Vagina (tissue), 2 donors: ENCODE measurements around the gene ZDHHC1. TPM values are rescaled to one million over a fixed set of nuclear protein-coding genes. Genes with fewer than 3 reads are reported as not detected.

Experiments
- DNase-seq, 2 donors: peaks; one replicate each; pipeline ENCODE4 v3.0.0-alpha.2; 2017; ENCODE audit errors: extremely low spot score in 2 of 2
- H3K27ac ChIP-seq: fragments of 200-600 bp; sonication (generic); one replicate; pipeline ENCODE4 v1.5.1; 2019
- H3K27me3 ChIP-seq: fragments of 200-600 bp; sonication (generic); one replicate; pipeline ENCODE4 v1.5.1; 2019
- H3K36me3 ChIP-seq, 2 donors: fragments of 200-600 bp; sonication (generic); one replicate each; pipeline ENCODE4 v1.5.1; 2017 to 2019
- H3K4me1 ChIP-seq: fragments of 200-600 bp; sonication (generic); one replicate; pipeline ENCODE4 v1.5.1; 2019
- H3K4me3 ChIP-seq, 2 donors: fragments of 200-600 bp; sonication (generic); 1 replicate in 1 of 2; 2 replicates in 1 of 2; pipeline ENCODE4 v1.5.1; 2016 to 2019
- H3K9me3 ChIP-seq: fragments of 200-600 bp; sonication (generic); one replicate; pipeline ENCODE4 v1.5.1; 2019
- CTCF ChIP-seq, 3 experiments: fragments of 450-650 bp in 2 of 3; fragments of 200-600 bp in 1 of 3; sonication (generic) in 1 of 3; IDR thresholded peaks; one replicate each; pipeline ENCODE4 v1.5.1; 2017 to 2019; ENCODE audit warnings: antibody characterized with exemption in 3 of 3, mild to moderate bottlenecking in 2 of 3, moderate library complexity in 2 of 3
- POLR2A ChIP-seq, 2 donors: fragments of 450-650 bp; IDR thresholded peaks; one replicate each; pipeline ENCODE4 v1.6.1; 2017; ENCODE audit warnings: antibody characterized with exemption in 2 of 2, mild to moderate bottlenecking in 2 of 2, moderate library complexity in 2 of 2
- POLR2AphosphoS5 ChIP-seq, 2 donors: sonication (generic); formaldehyde crosslinking; IDR thresholded peaks; one replicate each; pipeline ENCODE4 v1.9.0; 2017; ENCODE audit warnings: antibody characterized with exemption in 2 of 2, mild to moderate bottlenecking in 2 of 2, low read depth in 1 of 2; ENCODE audit not compliant: insufficient read depth in 1 of 2
- intact Hi-C: fragments of 100-400 bp; cut with DNase I; formaldehyde crosslinking; loops from one replicate; pipeline ENCODE4 v1.15.1; 2023
- total RNA-seq: library from RNA; depleted of rRNA; stranded (reverse); fragments of >200 nt; gene quantifications from one replicate; pipeline ENCODE4 v1.2.3, GENCODE V29; 2016

Gene ZDHHC1
- total RNA-seq, 1 donor from 2014 or later, result 22.3 TPM

- Histone ChIP-seq H3K4me3 (no peak overlapping the region), H3K27me3 (no peaks in the 10 kb centered on the region), H3K36me3 (no peaks in the 10 kb centered on the region), H3K27ac (peak overlapping the region; percentile 81), H3K4me1 (peaks cover 95% of the 10 kb centered on the region), H3K9me3 (no peaks in the 10 kb centered on the region)
- intact Hi-C loops, result no loop called here
- TF ChIP-seq POLR2A (IDR thresholded peaks at IDR 0.05), result no peak
- no peak for TF ChIP-seq CTCF (IDR thresholded peaks at IDR 0.05)
- TF ChIP-seq POLR2AphosphoS5 (IDR thresholded peaks at IDR 0.05; ENCODE audit: insufficient read depth in 1 of 2, low read depth in 1 of 2), result peak; percentile 72
- no peak for DNase-seq
These were observed 45.5 kb upstream of the ZDHHC1 start for GRCh38 chr16:67461600-67462278.

DNA sequence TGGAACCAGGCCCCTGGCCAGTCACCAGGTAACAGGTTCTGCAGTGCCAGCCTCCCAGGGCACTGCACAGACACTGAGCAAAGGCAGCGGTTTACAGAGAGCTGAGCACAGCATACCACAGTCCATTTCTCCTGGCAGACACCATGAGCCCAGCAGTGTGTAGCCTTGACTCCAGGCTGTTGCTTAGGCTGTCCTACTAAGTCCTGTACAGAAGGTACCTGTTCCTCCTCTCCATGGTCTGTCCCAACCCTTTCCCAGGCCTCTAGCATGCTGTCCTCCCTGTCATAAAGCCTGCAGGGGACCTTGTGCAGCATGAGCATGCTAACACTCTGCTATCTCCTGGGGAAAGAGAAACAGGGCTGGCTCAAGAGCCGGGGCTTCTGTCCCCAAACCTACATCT is 44.7 kb upstream of the ZDHHC1 start:
- TF ChIP-seq POLR2A (IDR thresholded peaks at IDR 0.05) (no peak), CTCF (IDR thresholded peaks at IDR 0.05) (no peak), POLR2AphosphoS5 (IDR thresholded peaks at IDR 0.05; ENCODE audit: insufficient read depth in 1 of 2, low read depth in 1 of 2) (no peak)
- peaks cover 100% of the 10 kb centered on the region for H3K4me1 ChIP-seq
- H3K27me3 ChIP-seq, result no peaks in the 10 kb centered on the region
- H3K9me3 ChIP-seq, result no peaks in the 10 kb centered on the region
- H3K4me3 ChIP-seq, result no peak overlapping the region
- intact Hi-C loops, result no loop called here
- no peaks in the 10 kb centered on the region for H3K36me3 ChIP-seq
- no peak for DNase-seq
- H3K27ac ChIP-seq, result peak overlapping the region; percentile 81

- no peaks in the 10 kb centered on the region for H3K9me3 ChIP-seq
- H3K36me3 ChIP-seq, result no peaks in the 10 kb centered on the region
- H3K27me3 ChIP-seq, result no peaks in the 10 kb centered on the region
- no peak for TF ChIP-seq POLR2A (IDR thresholded peaks at IDR 0.05)
- TF ChIP-seq CTCF (IDR thresholded peaks at IDR 0.05), result no peak
- no peak for TF ChIP-seq POLR2AphosphoS5 (IDR thresholded peaks at IDR 0.05; ENCODE audit: insufficient read depth in 1 of 2, low read depth in 1 of 2)
- H3K4me3 ChIP-seq, result no peak overlapping the region
- H3K27ac ChIP-seq, result peak overlapping the region; percentile 81
- no peak for DNase-seq
- intact Hi-C loops, result no loop called here
- peaks cover 99% of the 10 kb centered on the region for H3K4me1 ChIP-seq
These were observed 43.9 kb upstream of the ZDHHC1 start for GRCh38 chr16:67460168-67460567.

- Histone ChIP-seq H3K9me3 (no peaks in the 10 kb centered on the region), H3K36me3 (no peaks in the 10 kb centered on the region), H3K4me1 (peaks cover 96% of the 10 kb centered on the region), H3K4me3 (no peak overlapping the region), H3K27ac (peak overlapping the region; percentile 81), H3K27me3 (no peaks in the 10 kb centered on the region)
- TF ChIP-seq POLR2A (IDR thresholded peaks at IDR 0.05) (no peak), POLR2AphosphoS5 (IDR thresholded peaks at IDR 0.05; ENCODE audit: insufficient read depth in 1 of 2, low read depth in 1 of 2) (peak in 1 of 2 donors; percentile 49), CTCF (IDR thresholded peaks at IDR 0.05) (no peak)
- DNase-seq, result no peak
- intact Hi-C loops, result no loop called here
These were observed 43.5 kb upstream of the ZDHHC1 start for GRCh38 chr16:67459861-67460150.

DNA sequence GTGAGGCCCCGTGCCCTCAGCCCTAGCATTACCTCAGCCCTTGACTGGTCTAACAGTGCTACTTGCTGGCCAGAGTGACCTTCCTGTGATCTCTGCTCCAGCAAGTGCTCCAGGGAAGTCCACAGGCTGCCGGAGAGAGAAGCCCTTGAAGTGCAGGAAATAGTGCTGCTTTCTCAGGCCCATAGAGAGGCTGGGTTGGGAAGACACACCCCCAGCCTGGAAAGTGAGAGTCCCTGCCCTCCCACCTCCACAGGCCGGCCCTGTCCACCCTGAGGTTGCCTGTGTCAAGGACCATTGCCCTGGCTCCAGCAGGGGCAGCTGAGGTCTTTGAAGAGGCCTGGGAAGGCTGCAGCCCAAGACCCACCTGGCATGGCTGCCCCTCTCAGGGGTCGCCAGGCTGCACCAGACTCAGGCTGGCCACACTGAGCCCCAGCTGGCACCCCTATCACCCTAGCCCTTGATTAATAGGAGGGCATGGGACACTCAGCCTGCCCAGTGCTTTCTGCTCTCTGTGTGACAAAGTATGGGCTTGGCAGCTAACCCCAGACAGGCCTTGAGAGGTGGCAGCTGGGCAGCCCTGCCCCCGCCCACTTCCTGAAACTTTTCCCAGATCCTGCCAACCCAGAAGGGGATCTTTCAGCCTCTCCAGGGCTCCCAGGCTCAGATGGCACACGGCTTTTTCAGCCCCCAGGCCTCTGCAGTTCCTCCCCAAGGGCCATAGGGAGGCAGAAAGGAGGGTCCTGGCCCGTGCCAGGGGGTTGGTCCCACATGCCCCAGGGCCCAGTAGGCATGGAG is 43.0 kb upstream of the ZDHHC1 start:
- Histone ChIP-seq H3K36me3 (no peaks in the 10 kb centered on the region), H3K4me3 (no peak overlapping the region), H3K9me3 (no peaks in the 10 kb centered on the region), H3K27me3 (no peaks in the 10 kb centered on the region), H3K27ac (peak overlapping the region; percentile 81), H3K4me1 (peaks cover 90% of the 10 kb centered on the region)
- intact Hi-C loops, result no loop called here
- DNase-seq, result no peak
- no peak for TF ChIP-seq POLR2A (IDR thresholded peaks at IDR 0.05)
- TF ChIP-seq CTCF (IDR thresholded peaks at IDR 0.05), result no peak
- no peak for TF ChIP-seq POLR2AphosphoS5 (IDR thresholded peaks at IDR 0.05; ENCODE audit: insufficient read depth in 1 of 2, low read depth in 1 of 2)
